H1 (cell line): ENCODE data around the gene ATP8B2. TPM values are rescaled to one million over a fixed set of nuclear protein-coding genes. Genes with fewer than 3 reads are reported as not detected.

ENCODE experiments used
- CTCF ChIA-PET: fragments of 300-600 bp; sonication (Branson Sonifier 250); formaldehyde crosslinking; loops from one replicate; lab custom pipeline; 2021; ENCODE audit not compliant: partially characterized antibody; lab: Charles Lee
- POLR2A ChIA-PET: fragments of 300-600 bp; sonication (Branson Sonifier 250); formaldehyde crosslinking; loops from one replicate; lab custom pipeline; 2021; ENCODE audit warnings: inconsistent platforms; ENCODE audit not compliant: partially characterized antibody; lab: Charles Lee
- DNase-seq, 2 experiments: peaks; one replicate each; pipeline versions ENCODE4 v3.0.0 to v3.0.0-alpha.2; 2010 to 2022; ENCODE audit warnings: low spot score in 2 of 2, low read depth in 1 of 2, mixed read lengths in 1 of 2
- FAIRE-seq: peaks from 2 replicates; lab custom pipeline; 2011; peaks lifted over from hg19 to GRCh38; lab: Jason Lieb, UNC
- H2AFZ ChIP-seq: 2 replicates; pipeline ENCODE4 v1.8.1; 2012; ENCODE audit warnings: low read length, inconsistent platforms
- H2AK5ac ChIP-seq: 2 replicates; pipeline ENCODE4 v1.6.1; 2013; ENCODE audit warnings: low read depth, low read length
- H2BK120ac ChIP-seq: replicated peaks from 2 replicates; pipeline ENCODE3; 2013; ENCODE audit warnings: low read depth, low read length, inconsistent platforms
- H2BK12ac ChIP-seq: 2 replicates; pipeline ENCODE4 v1.6.1; 2013; ENCODE audit warnings: low read depth, low read length
- H2BK15ac ChIP-seq: 2 replicates; pipeline ENCODE4 v1.6.1; 2013; ENCODE audit warnings: low read length
- H2BK20ac ChIP-seq: 2 replicates; pipeline ENCODE4 v1.6.1; 2013; ENCODE audit warnings: low read length
- H2BK5ac ChIP-seq: 2 replicates; pipeline ENCODE4 v1.6.1; 2013; ENCODE audit warnings: low read depth, low read length
- H3K14ac ChIP-seq: 2 replicates; pipeline ENCODE4 v1.6.1; 2013; ENCODE audit warnings: inconsistent platforms; ENCODE audit not compliant: insufficient read length
- H3K18ac ChIP-seq: 2 replicates; pipeline ENCODE4 v1.6.1; 2013; ENCODE audit warnings: low read length; ENCODE audit errors: extremely low read depth
- H3K23ac ChIP-seq: 2 replicates; pipeline ENCODE4 v1.6.1; 2013; ENCODE audit warnings: inconsistent platforms; ENCODE audit not compliant: insufficient read length
- H3K23me2 ChIP-seq: 2 replicates; pipeline ENCODE4 v1.6.1; 2013; ENCODE audit warnings: low read depth, low read length
- H3K27ac ChIP-seq: 2 replicates; pipeline ENCODE4 v1.6.1; 2011; ENCODE audit warnings: low read depth, low read length, inconsistent platforms
- H3K27me3 ChIP-seq, 4 experiments: replicated peaks in 1 of 4; 1 replicate in 1 of 4; 2 replicates in 3 of 4; pipeline versions ENCODE4 v1.6.1 to v1.8.1; 2011 to 2013; ENCODE audit warnings: low read length in 3 of 4, mild to moderate bottlenecking in 3 of 4, inconsistent platforms in 2 of 4, mixed read lengths in 2 of 4, moderate library complexity in 1 of 4; ENCODE audit not compliant: control insufficient read depth in 3 of 4, insufficient read depth in 3 of 4; ENCODE audit errors: extremely low read depth in 1 of 4
- H3K36me3 ChIP-seq, 4 experiments: 2 replicates each; pipeline versions ENCODE4 v1.6.1 to v1.8.1; 2011 to 2013; ENCODE audit warnings: mild to moderate bottlenecking in 4 of 4, low read length in 3 of 4, moderate library complexity in 2 of 4, control low read depth in 1 of 4, inconsistent platforms in 1 of 4; ENCODE audit not compliant: insufficient read depth in 4 of 4, control insufficient read depth in 2 of 4
- H3K4ac ChIP-seq: replicated peaks from 2 replicates; pipeline ENCODE3; 2013; ENCODE audit warnings: low read length, low read depth, mixed read lengths, inconsistent platforms; ENCODE audit not compliant: insufficient read length
- H3K4me1 ChIP-seq, 4 experiments: replicated peaks in 1 of 4; 1 replicate in 1 of 4; 2 replicates in 3 of 4; pipeline versions ENCODE4 v1.6.1 to v1.8.1; 2011 to 2013; ENCODE audit warnings: low read length in 3 of 4, inconsistent platforms in 2 of 4, mixed read lengths in 1 of 4; ENCODE audit not compliant: insufficient read depth in 4 of 4, control insufficient read depth in 3 of 4
- H3K4me2 ChIP-seq, 2 experiments: 2 replicates each; pipeline versions ENCODE4 v1.6.1 to v1.8.1; 2011 to 2013; ENCODE audit warnings: low read depth in 2 of 2, low read length in 2 of 2, control low read depth in 1 of 2, inconsistent platforms in 1 of 2, mild to moderate bottlenecking in 1 of 2; ENCODE audit not compliant: insufficient read depth in 1 of 2
- H3K4me3 ChIP-seq, 4 experiments: fragments of 200-600, 300-600 bp in 1 of 4; sonication (generic), shearing (Covaris generic), sonication (Bioruptor Twin) in 1 of 4; 2 replicates each; pipeline versions ENCODE4 v1.5.1 to v1.8.1; 2011 to 2016; ENCODE audit warnings: low read length in 4 of 4, low read depth in 3 of 4, control low read depth in 2 of 4, inconsistent platforms in 2 of 4, mild to moderate bottlenecking in 2 of 4, mixed read lengths in 1 of 4, moderate library complexity in 1 of 4; ENCODE audit not compliant: insufficient read depth in 2 of 4; ENCODE audit errors: extremely low read depth in 1 of 4
- H3K56ac ChIP-seq: replicated peaks from 2 replicates; pipeline ENCODE3; 2013; ENCODE audit warnings: low read depth, mild to moderate bottlenecking, mixed read lengths, low read length, inconsistent platforms; ENCODE audit not compliant: insufficient read length
- H3K79me1 ChIP-seq: 2 replicates; pipeline ENCODE4 v1.6.1; 2013; ENCODE audit warnings: low read depth, low read length, control low read depth
- H3K79me2 ChIP-seq, 2 experiments: 2 replicates each; pipeline versions ENCODE4 v1.6.1 to v1.8.1; 2012 to 2013; ENCODE audit warnings: low read length in 2 of 2, mild to moderate bottlenecking in 2 of 2, inconsistent platforms in 1 of 2; ENCODE audit not compliant: insufficient read depth in 2 of 2, control insufficient read depth in 1 of 2
- H3K9ac ChIP-seq, 4 experiments: replicated peaks in 1 of 4; 1 replicate in 1 of 4; 2 replicates in 3 of 4; pipeline versions ENCODE4 v1.6.1 to v1.8.1; 2011 to 2013; ENCODE audit warnings: low read depth in 3 of 4, low read length in 3 of 4, control low read depth in 2 of 4, mild to moderate bottlenecking in 2 of 4, moderate library complexity in 2 of 4, inconsistent platforms in 1 of 4; ENCODE audit errors: extremely low read depth in 1 of 4
- H3K9me3 ChIP-seq, 2 experiments: 2 replicates each; pipeline versions ENCODE4 v1.6.1 to v1.8.1; 2012 to 2013; ENCODE audit warnings: mild to moderate bottlenecking in 2 of 2, moderate library complexity in 2 of 2, control low read depth in 1 of 2, inconsistent platforms in 1 of 2, low read depth in 1 of 2, low read length in 1 of 2, mixed read lengths in 1 of 2; ENCODE audit not compliant: insufficient read depth in 2 of 2
- H4K20me1 ChIP-seq, 2 experiments: replicated peaks in 1 of 2; 2 replicates each; pipeline versions ENCODE3 to v1.8.1; 2011 to 2013; ENCODE audit warnings: inconsistent platforms in 2 of 2, low read length in 2 of 2, mild to moderate bottlenecking in 1 of 2; ENCODE audit not compliant: insufficient read depth in 2 of 2, control insufficient read depth in 1 of 2
- H4K5ac ChIP-seq: 2 replicates; pipeline ENCODE4 v1.6.1; 2013; ENCODE audit warnings: low read length, low read depth, mixed read lengths, inconsistent platforms; ENCODE audit not compliant: insufficient read length
- H4K8ac ChIP-seq: 2 replicates; pipeline ENCODE4 v1.8.0; 2013; ENCODE audit warnings: mild to moderate bottlenecking, moderate library complexity, low read length, inconsistent platforms; ENCODE audit not compliant: insufficient read depth; ENCODE audit errors: extremely low read depth
- H4K91ac ChIP-seq: replicated peaks from 2 replicates; pipeline ENCODE3; 2013; ENCODE audit warnings: low read length, mixed read lengths, inconsistent platforms; ENCODE audit not compliant: insufficient read length
- WGBS, 2 experiments: shearing (Covaris generic) in 1 of 2; methylation state at CpG; one replicate each; pipeline versions ENCODE4 v1.1.6 to v1.1.7; 2013 to 2015; ENCODE audit warnings: low lambda C conversion rate in 2 of 2, mixed read lengths in 2 of 2, inconsistent platforms in 1 of 2, low coverage in 1 of 2, missing lambda C conversion rate in 1 of 2; ENCODE audit not compliant: insufficient replicate concordance in 2 of 2, insufficient coverage in 1 of 2, insufficient read length in 1 of 2; ENCODE audit errors: extremely low coverage in 1 of 2, missing lambda C conversion rate in 1 of 2; 5-methylcytosine and 5-hydroxymethylcytosine counted together
- polyA plus RNA-seq, 7 experiments: library from polyadenylated mRNA; depleted of rRNA in 3 of 7; stranded (reverse) in 5 of 7; unstranded in 2 of 7; fragments of >200 nt in 5 of 7; fragments of 200-250 nt in 2 of 7; gene quantifications; 1 replicate in 5 of 7; 2 replicates in 1 of 7; 4 replicates in 1 of 7; pipeline versions ENCODE4 v1.2.1 to v1.2.3, GENCODE V29; 2011 to 2013; ENCODE audit warnings: missing spikeins in 2 of 7, mixed read lengths in 2 of 7
- total RNA-seq: library from RNA; stranded (reverse); fragmentation: NEBNext Ultra II Directional; extraction: Animal tissue kit (Norgen Biotek cat#: 25700); gene quantifications from 2 replicates; pipeline ENCODE4 v1.2.1, GENCODE V29; 2021

The ATP8B2 gene
- total and polyA plus RNA-seq, 2 of the 8 experiments (the other 6 are each of a cell fraction or from before 2014, with no cell fraction given): 61.4 to 70.1 TPM

- no peaks in the 10 kb centered on the region for H3K79me1 ChIP-seq
- no peak overlapping the region for H4K91ac ChIP-seq
- no peaks in the 10 kb centered on the region for H3K9me3 ChIP-seq
- H2BK120ac ChIP-seq: no peak overlapping the region
- H4K8ac ChIP-seq: no peak overlapping the region
- CTCF ChIA-PET: interaction anchor here (0.8 to 1.6 kb wide), 3 partner anchors 22 to 33 kb away, joined by 3 to 7 read pairs (median 3); no protein-coding TSS in a partner anchor
- no peak for FAIRE-seq
- no peak overlapping the region for H3K27ac ChIP-seq
- H3K27me3 ChIP-seq: no peaks in the 10 kb centered on the region
- no peak overlapping the region for H2AK5ac ChIP-seq
- no peaks in the 10 kb centered on the region for H3K23me2 ChIP-seq
- no peak overlapping the region for H3K4me2 ChIP-seq
- H4K20me1 ChIP-seq: no peaks in the 10 kb centered on the region
- no peak overlapping the region for H4K5ac ChIP-seq
- H3K9ac ChIP-seq: no peak overlapping the region
- DNase-seq: no peak
- no peak overlapping the region for H2BK20ac ChIP-seq
- H3K4me1 ChIP-seq: no peaks in the 10 kb centered on the region
- no peak overlapping the region for H3K4me3 ChIP-seq
- no peak overlapping the region for H2BK12ac ChIP-seq
- no peaks in the 10 kb centered on the region for H3K79me2 ChIP-seq
- no peak overlapping the region for H3K14ac ChIP-seq
- H3K56ac ChIP-seq: no peak overlapping the region
- H3K18ac ChIP-seq: no peak overlapping the region
- POLR2A ChIA-PET: interaction anchor here (1.1 kb wide), 1 partner anchor 24 kb away, joined by 3 read pairs; no protein-coding TSS in a partner anchor
- no peak overlapping the region for H3K23ac ChIP-seq
- WGBS, 2 experiments: 100% methylated on average over 1 of the region's 1 CpG; no CpG with 5 or more reads in 1 of the 2 experiments
- H3K36me3 ChIP-seq: no peaks in the 10 kb centered on the region
- H2BK5ac ChIP-seq: no peak overlapping the region
- no peak overlapping the region for H3K4ac ChIP-seq
- no peak overlapping the region for H2AFZ ChIP-seq
- H2BK15ac ChIP-seq: no peak overlapping the region
Measured at GRCh38 chr1:154301582-154301981, 23.7 kb upstream of the ATP8B2 start.
